ENCODE data around the gene HTRA3.

HTRA3 gene

DNA sequence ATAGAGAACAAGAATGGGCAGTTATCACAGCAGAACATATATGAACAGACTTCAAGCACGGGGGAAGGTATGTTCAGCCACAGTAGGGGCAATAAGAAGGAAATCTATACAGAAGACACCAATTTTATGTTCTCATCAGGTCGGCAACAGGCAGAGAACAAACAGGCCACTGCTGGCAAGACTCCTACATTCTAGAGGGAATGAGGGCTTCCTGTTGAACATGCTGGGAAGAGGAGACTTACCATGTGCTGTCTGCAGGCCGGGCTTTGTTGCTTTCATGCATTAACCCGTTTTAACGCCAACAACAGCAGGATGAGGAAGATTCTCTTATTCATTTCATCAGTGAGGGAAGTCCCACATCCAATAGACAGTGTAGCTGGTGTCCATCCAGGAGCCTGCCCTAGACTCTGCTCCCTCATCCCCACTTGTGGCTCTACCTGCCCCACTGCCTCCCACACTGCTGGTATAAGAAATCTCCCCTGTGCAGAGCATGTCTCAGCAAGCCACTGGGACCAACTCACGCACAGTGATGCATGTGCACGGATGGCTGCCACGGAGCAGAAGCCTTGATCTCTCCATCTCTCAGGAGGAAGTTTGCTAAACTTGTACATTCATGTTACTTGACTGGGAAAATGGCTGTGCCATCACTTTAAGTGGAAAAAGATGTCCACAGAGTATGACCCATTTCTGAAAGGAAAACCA, 86.5 kb downstream of the HTRA3 start:
- Histone ChIP-seq H3K36me3 (replicated peaks; ENCODE audit: low read depth, low read length) (no peaks in the 10 kb centered on the region), H3K27ac (ENCODE audit: low read length) (no peak overlapping the region), H3K4me2 (ENCODE audit: low read length) (no peak overlapping the region), H2AFZ (ENCODE audit: low read depth, low read length) (no peak overlapping the region), H4K20me1 (ENCODE audit: insufficient read depth, low read length) (no peaks in the 10 kb centered on the region), H3K79me2 (ENCODE audit: low read length) (no peaks in the 10 kb centered on the region), H3K4me3 (ENCODE audit: low read length) (no peak overlapping the region), H3K9ac (ENCODE audit: low read length) (no peak overlapping the region), H3K9me3 (ENCODE audit: insufficient read depth, low read length) (no peaks in the 10 kb centered on the region), H3K27me3 (ENCODE audit: low read depth, low read length) (peaks cover 12% of the 10 kb centered on the region), H3K4me1 (ENCODE audit: low read length) (no peaks in the 10 kb centered on the region)
- no peak for TF ChIP-seq EZH2phosphoT487 (IDR thresholded peaks at IDR 0.05; ENCODE audit: low read depth)
- TF ChIP-seq, protein P1, sequence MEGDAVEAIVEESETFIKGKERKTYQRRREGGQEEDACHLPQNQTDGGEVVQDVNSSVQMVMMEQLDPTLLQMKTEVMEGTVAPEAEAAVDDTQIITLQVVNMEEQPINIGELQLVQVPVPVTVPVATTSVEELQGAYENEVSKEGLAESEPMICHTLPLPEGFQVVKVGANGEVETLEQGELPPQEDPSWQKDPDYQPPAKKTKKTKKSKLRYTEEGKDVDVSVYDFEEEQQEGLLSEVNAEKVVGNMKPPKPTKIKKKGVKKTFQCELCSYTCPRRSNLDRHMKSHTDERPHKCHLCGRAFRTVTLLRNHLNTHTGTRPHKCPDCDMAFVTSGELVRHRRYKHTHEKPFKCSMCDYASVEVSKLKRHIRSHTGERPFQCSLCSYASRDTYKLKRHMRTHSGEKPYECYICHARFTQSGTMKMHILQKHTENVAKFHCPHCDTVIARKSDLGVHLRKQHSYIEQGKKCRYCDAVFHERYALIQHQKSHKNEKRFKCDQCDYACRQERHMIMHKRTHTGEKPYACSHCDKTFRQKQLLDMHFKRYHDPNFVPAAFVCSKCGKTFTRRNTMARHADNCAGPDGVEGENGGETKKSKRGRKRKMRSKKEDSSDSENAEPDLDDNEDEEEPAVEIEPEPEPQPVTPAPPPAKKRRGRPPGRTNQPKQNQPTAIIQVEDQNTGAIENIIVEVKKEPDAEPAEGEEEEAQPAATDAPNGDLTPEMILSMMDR (IDR thresholded peaks at IDR 0.05; ENCODE audit: low read depth, low read length) = no peak
